ENCODE data around the gene PLCE1.

- TF ChIP-seq TCF12 (IDR thresholded peaks at IDR 0.05; ENCODE audit: low read depth, low read length) (no peak), POLR2AphosphoS5 (IDR thresholded peaks at IDR 0.05; ENCODE audit: low read depth, low read length) (no peak), MAX (IDR thresholded peaks at IDR 0.05) (no peak), POLR2A (IDR thresholded peaks at IDR 0.05; ENCODE audit: control extremely low read depth in 1 of 2, low read depth in 2 of 2, low read length in 2 of 2) (no peak), SIX5 (IDR thresholded peaks at IDR 0.05; ENCODE audit: low read depth, low read length) (no peak)
Measured at GRCh38 chr10:94001416-94001810, 7.7 kb downstream of the PLCE1 start.

Data from H1 (cell line).